NCI-H446 (cell line): Measurements from ENCODE around the gene THSD7B.

Experiments
- DNase-seq, 2 experiments: peaks; one replicate each; lab custom pipeline; 2025; lab: John Stamatoyannopoulos, UW

THSD7B gene

GRCh38 chr2:137156221-137156844, 391.0 kb downstream of the THSD7B start:
- DNase-seq = no peak

GRCh38 chr2:137157851-137158250, 392.5 kb downstream of the THSD7B start:
- DNase-seq = no peak

- DNase-seq = no peak
These were observed 395.9 kb downstream of the THSD7B start for GRCh38 chr2:137161250-137161649.

GRCh38 chr2:137165968-137166367, 400.6 kb downstream of the THSD7B start:
- DNase-seq = no peak

- DNase-seq = no peak
These were observed 402.3 kb downstream of the THSD7B start for GRCh38 chr2:137167651-137168050.

GRCh38 chr2:137168552-137168951, 403.2 kb downstream of the THSD7B start:
- DNase-seq = no peak

GRCh38 chr2:137172162-137172561, 406.8 kb downstream of the THSD7B start:
- DNase-seq = no peak

- no peak for DNase-seq
These were observed 408.1 kb downstream of the THSD7B start for GRCh38 chr2:137173463-137173862.

- DNase-seq = no peak
These were observed 409.9 kb downstream of the THSD7B start for GRCh38 chr2:137175246-137175645.

GRCh38 chr2:137178951-137179377, 413.6 kb downstream of the THSD7B start:
- DNase-seq = no peak

- no peak for DNase-seq
These were observed 414.2 kb downstream of the THSD7B start for GRCh38 chr2:137179542-137179941.

GRCh38 chr2:137180012-137180411, 414.7 kb downstream of the THSD7B start:
- no peak for DNase-seq

- DNase-seq = peak in 1 of 2 experiments; percentile 17
These were observed 416.0 kb downstream of the THSD7B start for GRCh38 chr2:137181370-137181769.

GRCh38 chr2:137182071-137182470, 416.7 kb downstream of the THSD7B start:
- DNase-seq = peak in 1 of 2 experiments; percentile 66

- DNase-seq = no peak
These were observed 418.0 kb downstream of the THSD7B start for GRCh38 chr2:137183206-137183898.

- DNase-seq = no peak
These were observed 420.2 kb downstream of the THSD7B start for GRCh38 chr2:137185378-137186078.

- DNase-seq = no peak
These were observed 421.9 kb downstream of the THSD7B start for GRCh38 chr2:137187216-137187615.

GRCh38 chr2:137190411-137191195, 425.3 kb downstream of the THSD7B start:
- DNase-seq = peak in 1 of 2 experiments; percentile 13

GRCh38 chr2:137192366-137193310, 427.3 kb downstream of the THSD7B start:
- DNase-seq = no peak

- DNase-seq = no peak
These were observed 428.1 kb downstream of the THSD7B start for GRCh38 chr2:137193401-137193800.

GRCh38 chr2:137194111-137194510, 428.8 kb downstream of the THSD7B start:
- DNase-seq = no peak
